HG02852 (cell line): ENCODE measurements around the gene OR52E2.
"Not testable (repeated sequence)": the region's sequence is repeated elsewhere in the genome, so short reads cannot be mapped to it uniquely, and the experiment has no call there.

ENCODE experiments used
- ATAC-seq: cut with Tn5 transposase; IDR thresholded peaks from one replicate; pipeline ENCODE4 v1.9.1; 2021; ENCODE audit warnings: mild to moderate bottlenecking, moderate library complexity; ENCODE audit not compliant: unreplicated experiment

OR52E2 gene

DNA sequence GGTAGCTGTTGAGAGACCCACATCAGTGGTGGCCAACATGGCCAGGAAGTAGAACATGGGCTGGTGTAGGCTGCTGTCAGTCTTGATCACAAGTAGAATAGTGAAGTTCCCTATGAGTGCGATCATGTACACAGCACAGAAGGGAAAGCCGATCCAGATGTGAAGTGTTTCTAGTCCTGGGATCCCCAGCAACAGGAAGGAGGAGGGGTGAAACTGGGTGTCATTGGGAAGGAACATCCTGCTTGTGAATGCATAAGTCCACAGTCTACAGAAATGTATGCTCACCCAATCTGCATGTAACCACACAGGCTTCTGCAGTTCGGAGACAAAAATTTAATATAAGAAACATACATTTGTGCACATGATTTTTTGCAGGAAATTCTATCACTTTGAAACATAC is at the start of gene OR52E2:
Gene OR52E2 (minus strand): TSS at position 237 of the 400 bp plus-strand sequence. CDS start 0 bp downstream, at position 237.
- ATAC-seq: no peak

DNA sequence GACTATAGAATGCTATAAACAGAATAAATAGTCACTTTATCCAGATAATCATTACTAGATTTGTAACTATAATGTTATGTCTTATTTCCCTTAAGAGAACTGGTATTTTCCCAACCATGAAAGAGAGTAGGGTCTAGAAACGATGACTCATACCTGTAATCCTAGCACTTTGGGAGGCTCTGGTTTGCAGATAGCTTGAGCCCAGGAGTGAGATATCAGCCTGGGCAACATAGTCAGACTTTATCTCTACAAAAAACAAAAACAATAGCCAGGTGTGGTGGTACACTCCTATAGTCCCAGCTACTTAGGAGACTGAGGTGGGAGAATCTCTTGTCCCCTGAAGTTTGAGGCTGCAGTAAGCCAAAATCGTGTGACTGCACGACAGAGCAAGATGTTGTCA is 47.9 kb upstream of the OR52E2 start:
- no peak for ATAC-seq

DNA sequence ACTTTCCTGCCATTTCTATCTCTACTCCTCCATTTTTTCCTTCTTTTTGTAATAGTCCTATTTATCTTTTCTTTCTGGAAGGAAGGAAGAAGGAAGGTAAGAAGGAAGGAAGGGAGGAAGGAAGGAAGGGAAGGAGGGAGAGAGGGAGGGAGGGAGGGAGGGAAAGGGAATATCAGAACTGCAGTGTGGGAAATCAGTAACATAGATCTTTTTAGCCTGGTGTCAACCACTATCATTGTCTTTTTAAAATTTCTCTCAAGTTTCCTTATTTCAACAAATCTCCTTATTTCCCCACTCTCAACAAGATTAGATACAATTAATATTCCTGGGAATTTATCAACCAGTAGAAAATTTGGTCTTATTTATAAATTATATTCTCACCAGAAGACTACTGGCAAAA is 43.6 kb upstream of the OR52E2 start:
- no peak for ATAC-seq

DNA sequence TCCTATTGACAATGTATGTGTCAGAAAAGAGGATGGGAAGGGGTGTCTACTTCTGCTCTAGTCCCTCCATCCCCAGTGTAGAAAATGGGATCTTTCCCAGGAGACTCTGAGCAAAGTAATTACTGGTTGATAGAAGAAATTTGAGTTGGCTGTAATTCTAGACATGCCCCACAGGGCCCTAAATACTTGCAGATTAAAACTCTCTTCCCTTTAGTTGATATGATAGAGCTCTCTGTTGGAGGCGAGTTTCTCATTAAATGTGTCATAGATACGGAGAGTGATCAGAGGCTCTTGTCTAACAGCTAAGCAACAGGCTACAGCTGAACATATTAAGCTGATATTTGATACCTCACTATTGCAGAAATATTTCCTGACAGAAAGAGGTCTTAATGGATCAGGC is 42.8 kb upstream of the OR52E2 start:
- no peak for ATAC-seq

GRCh38 chr11:5096011-5096410 is 36.6 kb upstream of the OR52E2 start:
- no peak for ATAC-seq

- no peak for ATAC-seq
These were observed 33.6 kb upstream of the OR52E2 start for GRCh38 chr11:5092821-5093585.

- ATAC-seq: no peak
These were observed 31.2 kb upstream of the OR52E2 start for GRCh38 chr11:5090668-5091067.

DNA sequence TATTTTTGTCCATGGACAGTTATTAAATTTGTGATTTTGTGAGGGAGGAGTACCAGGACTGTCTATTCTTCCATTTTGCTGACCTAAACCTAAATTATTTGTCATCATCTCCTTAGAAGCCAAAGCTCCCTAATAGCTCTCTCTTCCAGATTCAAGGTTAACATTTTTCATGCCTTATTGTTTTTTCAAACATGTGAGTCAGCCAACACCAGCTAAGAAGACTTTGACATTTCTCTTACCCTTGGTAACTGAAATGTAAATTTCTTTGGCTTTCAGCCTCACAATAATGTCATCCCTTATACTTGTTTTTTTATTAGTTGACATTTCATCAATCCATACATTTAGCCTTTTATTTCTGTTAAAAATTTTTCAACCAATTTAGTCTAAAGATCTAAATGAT is 29.1 kb upstream of the OR52E2 start:
- no peak for ATAC-seq

DNA sequence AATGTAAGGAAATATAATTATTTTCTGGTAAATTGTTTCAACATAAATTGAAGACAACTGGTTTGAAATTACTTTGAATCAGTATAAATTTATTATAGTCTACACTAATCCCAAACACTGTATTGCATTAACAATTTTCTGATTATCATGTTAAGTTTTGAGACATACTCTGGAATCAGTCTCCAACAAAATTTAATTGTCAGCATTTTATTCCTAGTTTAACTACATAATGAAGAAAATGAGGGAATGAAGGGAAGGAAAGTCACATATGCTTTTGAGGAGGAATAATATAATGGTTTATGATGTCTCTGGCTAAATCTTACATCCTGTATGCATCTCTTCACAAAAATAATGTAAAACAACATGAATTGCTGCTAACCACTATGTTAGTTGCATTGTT is 24.2 kb upstream of the OR52E2 start:
- ATAC-seq: no peak

DNA sequence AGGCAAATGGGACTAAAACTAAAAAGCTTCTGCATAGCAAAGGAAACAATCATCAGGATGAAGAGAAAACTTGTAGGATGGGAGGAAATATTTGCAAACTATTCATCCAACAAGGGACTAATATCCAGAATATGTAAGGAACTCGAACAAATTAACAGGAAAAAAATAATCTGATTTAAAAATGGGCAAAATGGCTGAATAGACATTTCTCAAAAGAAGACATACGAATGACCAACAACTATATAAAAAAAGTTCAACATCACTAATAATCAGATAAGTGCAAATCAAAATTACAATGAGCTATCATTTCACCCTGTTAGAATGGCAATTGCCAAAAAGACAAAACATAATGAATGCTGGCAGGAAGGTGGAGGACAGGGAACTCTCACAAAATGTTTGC is 22.0 kb upstream of the OR52E2 start:
- no peak for ATAC-seq

DNA sequence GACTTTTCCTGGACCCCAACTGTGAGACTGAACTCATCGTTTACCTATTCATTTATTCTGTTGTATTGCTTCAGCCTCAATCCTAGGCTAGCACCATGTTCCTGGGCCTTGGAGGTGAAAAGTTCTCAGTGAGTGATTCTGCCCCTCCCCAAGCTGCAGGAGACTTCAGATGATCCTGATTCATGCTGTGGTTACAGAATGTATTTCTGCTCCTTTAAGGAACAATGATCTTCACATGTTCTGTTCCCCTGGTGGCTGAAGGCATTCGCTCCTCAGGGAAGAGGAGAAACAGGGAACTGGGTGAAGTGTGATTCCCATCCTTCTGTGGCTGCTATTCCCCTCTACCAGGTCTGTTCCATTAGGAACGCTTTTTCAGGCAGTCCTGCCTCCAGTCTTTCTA is 12.4 kb upstream of the OR52E2 start:
- ATAC-seq: no peak

GRCh38 chr11:5069272-5069671 is 9.8 kb upstream of the OR52E2 start, which contains the start of gene OR52E1:
OR52E1 (plus strand) TSS chr11:5069572.
- no peak for ATAC-seq

DNA sequence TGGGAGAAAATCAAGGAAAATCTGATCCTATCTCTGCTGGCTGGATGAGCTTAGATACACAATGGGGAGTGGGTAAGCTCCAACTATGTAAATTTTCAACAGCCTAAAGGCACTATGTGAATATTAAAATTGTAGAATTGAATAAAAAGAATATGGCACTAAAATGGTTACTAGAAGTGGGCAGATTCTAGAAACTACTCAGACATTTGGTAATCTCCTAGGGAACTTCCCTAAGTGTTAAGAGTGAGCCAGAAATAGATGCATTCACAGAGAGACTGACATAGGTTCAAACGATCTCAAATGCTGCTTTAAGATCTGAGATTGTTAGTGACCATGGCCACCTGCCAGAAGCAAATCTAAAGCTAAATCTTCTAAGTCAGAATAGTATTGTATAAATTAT is 5.6 kb upstream of the OR52E2 start:
- ATAC-seq: no peak

DNA sequence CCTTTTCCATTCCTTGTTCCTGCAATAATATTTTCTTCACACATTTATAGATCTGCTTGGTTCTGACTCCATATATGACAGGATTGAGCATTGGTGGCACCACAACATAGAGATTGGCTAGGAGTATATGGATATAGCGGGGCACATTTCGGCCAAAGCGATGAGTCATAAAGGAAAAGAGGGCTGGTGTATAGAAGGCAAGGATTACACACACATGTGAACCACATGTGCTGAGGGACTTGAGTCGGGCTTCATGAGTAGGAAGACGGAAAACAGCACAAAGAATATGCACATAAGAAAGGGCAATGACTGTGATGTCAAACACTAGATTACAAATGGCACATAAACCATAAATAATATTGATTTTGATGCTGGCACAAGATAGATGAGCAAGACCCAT is 748 bp downstream of the OR52E2 start:
- not testable (repeated sequence) for ATAC-seq

GRCh38 chr11:5046754-5047330 is 12.6 kb downstream of the OR52E2 start:
- ATAC-seq: no peak

- ATAC-seq: no peak
These were observed 13.2 kb downstream of the OR52E2 start, which contains the start of gene OR52J3 for GRCh38 chr11:5046226-5046625. OR52J3 (plus strand) TSS chr11:5046526; CDS start chr11:5046526, 0 bp downstream.

DNA sequence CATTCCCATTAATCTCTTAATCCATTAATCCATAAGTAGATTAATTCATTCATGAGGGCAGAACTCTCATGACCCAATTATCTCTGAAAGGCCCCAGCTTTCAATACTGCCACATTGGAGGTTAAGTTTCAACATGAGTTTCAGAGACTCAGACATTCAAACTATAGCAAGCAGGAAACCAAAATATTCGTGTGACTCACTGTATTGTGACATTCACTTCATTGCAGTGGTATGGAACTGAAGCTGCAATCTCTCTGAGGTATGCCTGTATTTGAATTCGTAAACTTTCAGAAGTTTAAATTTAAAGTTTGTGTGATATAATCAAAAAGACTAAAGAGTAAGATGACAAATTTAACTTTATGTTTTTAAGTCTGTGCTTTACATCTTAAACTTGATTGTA is 16.0 kb downstream of the OR52E2 start:
- ATAC-seq: no peak

GRCh38 chr11:5042091-5042490 is 17.3 kb downstream of the OR52E2 start:
- no peak for ATAC-seq

DNA sequence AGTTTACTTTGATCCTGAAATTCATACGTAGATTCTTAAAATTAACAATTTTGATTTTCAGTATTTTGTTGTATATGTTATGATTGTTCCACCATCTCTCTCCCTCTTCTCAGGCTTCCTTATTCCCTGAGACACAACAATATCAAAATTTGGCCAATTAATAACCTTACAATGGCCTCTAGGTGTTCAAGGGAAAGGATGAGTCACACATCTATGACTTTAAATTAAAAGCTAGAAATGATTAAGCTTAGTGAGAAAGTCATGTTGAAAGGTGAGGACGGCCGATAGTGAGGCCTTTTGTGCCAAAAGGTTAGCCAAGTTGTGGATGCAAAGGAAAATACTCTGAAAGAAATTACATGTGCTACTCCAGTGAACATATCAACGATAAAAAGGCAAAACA is 18.6 kb downstream of the OR52E2 start:
- ATAC-seq: no peak

DNA sequence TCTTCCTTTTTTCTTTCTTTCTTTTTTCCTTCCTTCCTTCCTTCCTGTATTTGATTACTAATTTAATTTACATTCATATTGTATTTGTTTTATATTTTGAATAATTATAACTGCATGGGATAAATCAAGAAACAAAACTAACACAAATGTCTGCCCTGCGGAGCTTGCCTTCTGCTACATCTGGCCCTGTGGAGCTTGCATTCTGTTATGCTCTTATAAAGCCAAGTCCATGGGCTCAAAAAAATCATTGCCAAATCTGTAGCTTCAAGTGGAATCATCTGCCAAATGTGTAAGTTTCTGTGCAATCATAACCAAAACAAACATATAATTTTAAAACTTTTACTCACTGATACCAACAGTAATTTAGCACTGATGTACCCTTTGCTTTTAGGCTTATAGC is 21.1 kb downstream of the OR52E2 start:
- no peak for ATAC-seq

DNA sequence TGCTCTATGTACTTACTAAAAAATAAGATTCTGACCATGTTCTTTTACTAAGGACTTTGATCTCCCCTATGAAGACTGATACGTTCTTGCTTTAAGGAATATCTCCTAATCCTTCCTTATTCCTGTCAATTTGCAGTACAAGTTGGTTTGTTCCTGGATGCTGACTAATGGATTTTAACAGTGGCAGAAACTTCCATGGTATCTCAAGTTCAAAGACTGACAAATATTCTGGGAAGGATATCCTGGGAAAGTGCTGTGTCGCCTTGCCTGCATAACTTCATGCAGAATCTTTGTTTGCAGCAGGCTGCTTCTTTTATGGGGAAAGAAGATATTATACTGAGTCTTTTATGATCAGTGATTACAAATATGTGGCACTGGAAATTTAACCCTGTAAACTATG is 21.5 kb downstream of the OR52E2 start:
- ATAC-seq: no peak

DNA sequence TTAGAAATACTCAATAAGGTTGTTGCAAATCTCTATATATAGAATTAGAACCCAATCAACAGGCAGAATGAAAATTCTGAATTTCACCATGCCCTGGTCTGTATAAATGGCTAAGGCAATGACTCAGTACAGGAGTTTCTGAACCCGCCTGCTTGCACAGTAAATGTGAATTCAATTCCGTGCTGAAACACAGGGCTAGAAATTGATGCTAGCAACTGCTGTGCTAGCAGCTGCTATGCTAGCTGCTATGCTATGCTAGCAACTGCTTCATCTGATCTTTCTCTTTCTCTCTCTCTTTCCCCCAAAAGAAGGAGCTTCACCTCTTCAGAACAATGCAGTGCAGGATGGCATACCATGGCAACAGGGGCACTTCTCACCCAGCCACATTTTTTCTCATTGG is 22.8 kb downstream of the OR52E2 start:
- no peak for ATAC-seq

DNA sequence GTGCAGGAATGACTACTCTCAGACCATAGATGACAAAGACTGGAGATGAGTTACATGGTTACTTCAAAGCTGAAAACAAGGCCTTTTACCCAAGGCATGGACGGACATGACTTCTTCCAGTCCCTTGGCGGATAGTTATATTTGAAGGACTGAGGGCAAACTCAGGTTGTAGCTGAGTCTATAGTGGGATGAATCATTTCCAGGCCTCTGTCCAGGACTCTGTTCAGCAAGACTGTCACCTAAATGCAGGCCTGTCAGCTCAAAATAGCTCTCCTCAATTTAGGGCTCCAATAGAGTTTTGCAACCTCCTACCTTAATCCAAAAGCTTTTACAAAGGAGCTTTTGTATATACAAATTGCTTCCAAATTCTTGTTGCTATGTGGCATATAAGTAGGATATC is 37.4 kb downstream of the OR52E2 start:
- no peak for ATAC-seq
